HG03108 (cell line): ENCODE data around the gene ASMTL.

Source experiments
- ATAC-seq: cut with Tn5 transposase; IDR thresholded peaks from one replicate; pipeline ENCODE4 v1.9.1; 2021; ENCODE audit warnings: moderate library complexity; ENCODE audit not compliant: unreplicated experiment

ASMTL gene

GRCh38 chrX:1358793-1359476, 93.8 kb downstream of the ASMTL start:
- ATAC-seq: no peak

GRCh38 chrX:1357993-1358392, 94.7 kb downstream of the ASMTL start:
- no peak for ATAC-seq

GRCh38 chrX:1355131-1356046, 97.3 kb downstream of the ASMTL start:
- ATAC-seq: no peak

GRCh38 chrX:1354036-1355019, 98.4 kb downstream of the ASMTL start:
- no peak for ATAC-seq
